Measurements from ENCODE around the gene MAPK12.

GRCh38 chr22:50270666-50271394, 9.3 kb upstream of the MAPK12 start:
- TF ChIP-seq ETV6 (conservative IDR thresholded peaks at IDR 0.05 in 1 of 2, IDR thresholded peaks at IDR 0.05 in 1 of 2; ENCODE audit: borderline replicate concordance in 1 of 2, low read depth in 1 of 2) = no peak
- TF ChIP-seq EP300 (IDR thresholded peaks at IDR 0.05; ENCODE audit: borderline replicate concordance in 1 of 2, control insufficient read depth in 1 of 2, low read depth in 2 of 2, low read length in 2 of 2) = no peak
- no peak for TF ChIP-seq ATF3 (IDR thresholded peaks at IDR 0.05; ENCODE audit: borderline replicate concordance, extremely low read depth, low read depth, low read length)
- TF ChIP-seq NRF1 (conservative IDR thresholded peaks at IDR 0.05; ENCODE audit: low read depth, low read length) = no peak
- 0 out of 2 replicates have a peak, but pooled peaks have one; percentile 37 for TF ChIP-seq NR2F1 (conservative IDR thresholded peaks at IDR 0.05)
- no peak for TF ChIP-seq CTCF (IDR thresholded peaks at IDR 0.05 in 2 of 3, conservative IDR thresholded peaks at IDR 0.05 in 1 of 3; ENCODE audit: control insufficient read depth in 2 of 3, extremely low read depth in 1 of 3, insufficient read depth in 1 of 3, low read depth in 3 of 3, low read length in 3 of 3)
- no peak for TF ChIP-seq FOXM1 (IDR thresholded peaks at IDR 0.05; ENCODE audit: low read depth, low read length)
- TF ChIP-seq PBX3 (IDR thresholded peaks at IDR 0.05; ENCODE audit: insufficient replicate concordance, low read depth, low read length) = no peak
- no peak for TF ChIP-seq BHLHE40 (IDR thresholded peaks at IDR 0.05; ENCODE audit: borderline replicate concordance in 1 of 2, low read depth in 2 of 2, low read length in 1 of 2)
